ENCODE results near the gene SCUBE3.

DNA sequence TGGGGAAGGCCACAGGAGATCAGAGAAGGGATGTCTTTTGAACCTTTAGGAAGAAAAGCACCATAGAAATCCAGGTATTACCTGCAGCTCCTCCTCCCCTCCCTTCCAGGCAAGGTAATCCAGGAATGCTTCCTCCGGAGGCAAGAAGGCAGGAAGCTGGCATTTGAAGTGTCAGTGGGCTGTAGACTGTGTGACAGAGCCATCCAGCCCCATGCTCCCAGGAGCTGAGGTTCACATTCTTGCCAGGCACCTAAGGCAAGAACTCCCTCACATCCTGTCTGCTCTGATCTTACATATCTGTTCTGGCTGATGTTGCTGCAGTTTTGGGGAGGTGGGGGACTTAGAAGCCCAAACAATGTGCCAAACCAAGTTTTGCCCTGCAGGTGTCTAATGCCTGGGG is 27.8 kb upstream of the SCUBE3 start:
- TF ChIP-seq EZH2 (IDR thresholded peaks at IDR 0.05; ENCODE audit: borderline replicate concordance, low read length), result no peak
- TF ChIP-seq, protein P1, sequence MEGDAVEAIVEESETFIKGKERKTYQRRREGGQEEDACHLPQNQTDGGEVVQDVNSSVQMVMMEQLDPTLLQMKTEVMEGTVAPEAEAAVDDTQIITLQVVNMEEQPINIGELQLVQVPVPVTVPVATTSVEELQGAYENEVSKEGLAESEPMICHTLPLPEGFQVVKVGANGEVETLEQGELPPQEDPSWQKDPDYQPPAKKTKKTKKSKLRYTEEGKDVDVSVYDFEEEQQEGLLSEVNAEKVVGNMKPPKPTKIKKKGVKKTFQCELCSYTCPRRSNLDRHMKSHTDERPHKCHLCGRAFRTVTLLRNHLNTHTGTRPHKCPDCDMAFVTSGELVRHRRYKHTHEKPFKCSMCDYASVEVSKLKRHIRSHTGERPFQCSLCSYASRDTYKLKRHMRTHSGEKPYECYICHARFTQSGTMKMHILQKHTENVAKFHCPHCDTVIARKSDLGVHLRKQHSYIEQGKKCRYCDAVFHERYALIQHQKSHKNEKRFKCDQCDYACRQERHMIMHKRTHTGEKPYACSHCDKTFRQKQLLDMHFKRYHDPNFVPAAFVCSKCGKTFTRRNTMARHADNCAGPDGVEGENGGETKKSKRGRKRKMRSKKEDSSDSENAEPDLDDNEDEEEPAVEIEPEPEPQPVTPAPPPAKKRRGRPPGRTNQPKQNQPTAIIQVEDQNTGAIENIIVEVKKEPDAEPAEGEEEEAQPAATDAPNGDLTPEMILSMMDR (IDR thresholded peaks at IDR 0.05; ENCODE audit: low read length), result no peak
